Spleen (tissue), 7 donors: Measurements from ENCODE around the gene TSEN54.

Source experiments
- CTCF ChIP-seq, 11 experiments: fragments of 200-600 bp in 7 of 11; fragments of 450-650 bp in 4 of 11; sonication (generic) in 4 of 11; IDR thresholded peaks in 8 of 11; conservative IDR thresholded peaks in 3 of 11; 1 replicate in 7 of 11; 2 replicates in 4 of 11; pipeline versions ENCODE4 v1.4.0 to v1.8.0; 2016 to 2021; ENCODE audit warnings: antibody characterized with exemption in 11 of 11, inconsistent platforms in 4 of 11, mild to moderate bottlenecking in 1 of 11
- POLR2A ChIP-seq, 3 donors: fragments of 450-650 bp; IDR thresholded peaks; one replicate each; pipeline ENCODE4 v1.5.1; 2017; ENCODE audit warnings: antibody characterized with exemption in 3 of 3, mild to moderate bottlenecking in 1 of 3
- POLR2AphosphoS5 ChIP-seq, 3 donors: sonication (generic); formaldehyde crosslinking; IDR thresholded peaks; one replicate each; pipeline ENCODE4 v1.5.1; 2017; ENCODE audit warnings: antibody characterized with exemption in 3 of 3
- donor health status: DM: no; HTN: no; CAD: no; lungs with moderate emphysema.
- donor health status: DM: no; HTN: no; CAD: no.
- donor health status: DM: no; HTN: no; CAD: no.

- no peak for TF ChIP-seq CTCF (IDR thresholded peaks at IDR 0.05 in 8 of 11, conservative IDR thresholded peaks at IDR 0.05 in 3 of 11)
- TF ChIP-seq POLR2AphosphoS5 (IDR thresholded peaks at IDR 0.05), result peak in 1 of 3 donors; percentile 29
- TF ChIP-seq POLR2A (IDR thresholded peaks at IDR 0.05), result no peak
Observed at GRCh38 chr17:75468291-75468754, 48.0 kb upstream of the TSEN54 start.
